ENCODE measurements around the gene KIFC3. TPM values are rescaled to one million over a fixed set of nuclear protein-coding genes. Genes with fewer than 3 reads are reported as not detected.

The KIFC3 gene
- total and polyA plus RNA-seq, 2 of the 13 experiments (the other 11 are each of a cell fraction or from before 2014, with no cell fraction given): 42.1 to 45.3 TPM

- TF ChIP-seq GZF1 (CRISPR knock-in tag; IDR thresholded peaks at IDR 0.05) (0 out of 2 replicates have a peak, but pooled peaks have one; percentile 17), ZNF138 (CRISPR knock-in tag; IDR thresholded peaks at IDR 0.05; ENCODE audit: low read depth) (no peak), KDM6A (CRISPR knock-in tag; IDR thresholded peaks at IDR 0.05; ENCODE audit: low read depth) (no peak), TFDP1 (CRISPR knock-in tag; IDR thresholded peaks at IDR 0.05; ENCODE audit: borderline replicate concordance) (no peak), TMF1 (CRISPR knock-in tag; IDR thresholded peaks at IDR 0.05; ENCODE audit: low read depth) (no peak), ZBTB37 (CRISPR knock-in tag; IDR thresholded peaks at IDR 0.05) (no peak), GATAD1 (CRISPR knock-in tag; IDR thresholded peaks at IDR 0.05) (no peak), CHCHD3 (CRISPR knock-in tag; IDR thresholded peaks at IDR 0.05) (peak; percentile 72; the same call in 1 of the 2 replicates), CBFB (CRISPR knock-in tag; IDR thresholded peaks at IDR 0.05) (no peak), ZFP91 (CRISPR knock-in tag; IDR thresholded peaks at IDR 0.05; ENCODE audit: borderline replicate concordance) (no peak), NR0B2 (CRISPR knock-in tag; IDR thresholded peaks at IDR 0.05) (no peak), ZNF784 (CRISPR knock-in tag; IDR thresholded peaks at IDR 0.05; ENCODE audit: borderline replicate concordance) (no peak), JUNB (CRISPR knock-in tag; IDR thresholded peaks at IDR 0.05; ENCODE audit: borderline replicate concordance) (no peak), ZNF121 (CRISPR knock-in tag; IDR thresholded peaks at IDR 0.05) (no peak), MXD3 (CRISPR knock-in tag; IDR thresholded peaks at IDR 0.05) (no peak), ZNF367 (CRISPR knock-in tag; IDR thresholded peaks at IDR 0.05; ENCODE audit: borderline replicate concordance) (no peak), PAX8 (CRISPR knock-in tag; IDR thresholded peaks at IDR 0.05; ENCODE audit: borderline replicate concordance) (no peak), ZFP36L2 (CRISPR knock-in tag; IDR thresholded peaks at IDR 0.05) (no peak), CEBPB (IDR thresholded peaks at IDR 0.05; ENCODE audit: borderline replicate concordance, low read depth, low read length) (no peak), ZNF674 (CRISPR knock-in tag; IDR thresholded peaks at IDR 0.05; ENCODE audit: low read depth) (peak; percentile 57; the same call in 1 of the 2 replicates), FOXO4 (CRISPR knock-in tag; conservative IDR thresholded peaks at IDR 0.05) (no peak), BRF2 (CRISPR knock-in tag; IDR thresholded peaks at IDR 0.05) (no peak)
Measured at GRCh38 chr16:57801809-57802340, 416 bp downstream of the KIFC3 start (continued).

All from HepG2 (cell line).